Superior temporal gyrus (tissue), 1 donor: Measurements from ENCODE around the gene SP2.
A peak's percentile ranks its signal among the peaks of the same experiment; 100 is the strongest.

Experiments
- DNase-seq: peaks from one replicate; pipeline ENCODE4 v3.0.0-alpha.2; 2016; ENCODE audit errors: extremely low spot score

The SP2 gene

DNA sequence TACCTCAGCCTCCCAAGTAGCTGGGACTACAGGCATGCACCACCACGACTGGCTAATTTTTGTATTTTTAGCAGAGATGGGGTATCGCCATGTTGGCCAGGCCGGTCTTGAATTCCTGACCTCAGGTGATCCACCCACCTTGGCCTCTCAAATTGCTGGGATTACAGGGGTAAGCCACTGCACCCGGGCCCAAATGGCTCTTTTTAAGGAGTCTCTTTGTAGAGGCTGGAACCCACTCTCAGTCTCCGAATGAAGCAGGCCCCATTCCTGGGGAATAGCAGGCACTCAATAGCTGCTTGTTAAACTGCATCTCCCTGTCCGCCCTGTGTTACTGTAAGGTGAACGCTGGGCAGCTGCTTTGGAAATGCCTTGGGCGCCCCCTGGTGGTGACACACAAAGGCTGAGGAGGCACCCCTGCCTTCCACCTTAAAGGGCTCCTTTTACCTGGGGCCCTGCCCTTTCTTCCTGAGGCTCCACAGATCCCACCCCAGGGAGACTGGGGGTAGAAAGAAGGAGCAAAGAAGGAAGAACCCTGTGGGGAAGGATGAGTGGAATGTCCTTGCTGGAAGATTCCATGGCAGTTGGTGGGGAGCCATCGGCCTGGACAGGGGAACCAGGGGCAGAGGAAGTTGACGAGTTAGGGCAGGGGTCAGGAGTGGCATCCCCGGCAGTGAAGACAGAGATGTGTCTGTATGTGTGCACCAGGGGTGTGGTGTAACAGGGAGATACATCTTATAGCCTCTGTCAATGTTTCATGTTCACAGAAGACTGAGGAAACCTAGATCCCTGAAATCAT lies 6.1 kb upstream of the SP2 start:
- peak; percentile 85 for DNase-seq

DNA sequence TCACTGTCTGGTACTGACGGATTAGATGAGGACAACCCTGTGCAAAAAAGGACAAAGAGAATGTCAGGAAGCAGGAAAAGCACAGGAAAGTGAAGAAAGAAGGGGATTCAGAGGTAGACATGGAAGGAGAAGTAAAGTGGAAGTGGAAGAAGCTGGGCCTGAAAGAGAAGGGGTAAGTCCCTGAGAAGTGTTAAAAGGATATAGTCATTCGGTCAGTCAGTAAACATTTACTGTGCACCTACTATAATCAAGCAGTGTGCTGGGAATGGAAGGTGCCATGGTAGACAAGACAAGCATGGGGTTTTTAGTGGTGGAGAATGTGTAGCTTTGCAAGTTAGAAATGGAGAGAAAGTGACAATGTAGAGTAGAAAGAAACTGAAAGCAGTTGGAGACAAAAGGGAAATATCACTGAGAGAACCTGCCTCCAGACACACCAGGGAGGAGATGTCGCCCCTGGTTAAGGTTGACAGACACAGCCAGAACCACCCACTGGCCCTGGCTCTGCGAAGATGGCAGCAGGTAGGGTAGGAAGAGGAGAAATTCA lies 4.4 kb upstream of the SP2 start:
- no peak for DNase-seq

DNA sequence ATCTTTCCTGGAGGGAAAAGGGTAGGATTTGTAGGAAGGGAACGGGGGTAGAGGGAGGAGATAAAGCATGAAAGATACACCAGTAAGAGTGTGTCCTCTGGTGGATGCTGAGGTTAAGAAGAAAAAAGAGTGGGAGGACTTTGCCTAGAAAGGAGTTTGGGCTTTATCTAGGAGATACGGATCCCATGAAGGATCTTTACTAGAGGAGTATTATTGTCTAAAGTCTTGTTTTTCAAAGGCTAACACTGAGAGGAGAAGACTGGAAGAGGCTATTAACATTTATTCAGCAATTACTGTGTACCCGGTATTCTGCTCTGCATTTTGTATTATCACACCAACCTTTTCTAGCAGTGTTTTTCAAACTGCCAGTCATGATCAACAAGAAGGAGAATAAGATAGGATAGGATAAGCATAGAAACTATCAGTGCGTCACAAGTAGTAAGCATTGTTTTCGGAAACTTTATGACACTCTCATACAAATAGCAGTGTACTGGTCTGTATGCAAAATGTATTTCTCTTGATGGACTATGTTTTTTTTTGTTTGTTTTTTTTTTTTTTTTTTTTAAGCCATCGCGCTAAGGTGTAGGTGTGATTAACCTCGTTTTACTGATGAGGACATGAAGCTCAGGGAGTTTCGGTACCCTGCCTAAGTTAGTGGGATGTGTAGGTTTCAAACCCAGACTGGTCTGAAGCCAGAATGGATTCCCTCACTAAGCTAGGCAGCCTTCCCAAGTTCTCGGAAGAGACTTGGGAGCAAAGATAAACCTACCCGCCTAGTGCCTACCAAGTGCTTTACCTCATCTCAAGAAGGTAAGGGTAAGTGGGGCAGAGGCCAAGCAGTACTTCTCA lies 1.3 kb upstream of the SP2 start:
- no peak for DNase-seq

DNA sequence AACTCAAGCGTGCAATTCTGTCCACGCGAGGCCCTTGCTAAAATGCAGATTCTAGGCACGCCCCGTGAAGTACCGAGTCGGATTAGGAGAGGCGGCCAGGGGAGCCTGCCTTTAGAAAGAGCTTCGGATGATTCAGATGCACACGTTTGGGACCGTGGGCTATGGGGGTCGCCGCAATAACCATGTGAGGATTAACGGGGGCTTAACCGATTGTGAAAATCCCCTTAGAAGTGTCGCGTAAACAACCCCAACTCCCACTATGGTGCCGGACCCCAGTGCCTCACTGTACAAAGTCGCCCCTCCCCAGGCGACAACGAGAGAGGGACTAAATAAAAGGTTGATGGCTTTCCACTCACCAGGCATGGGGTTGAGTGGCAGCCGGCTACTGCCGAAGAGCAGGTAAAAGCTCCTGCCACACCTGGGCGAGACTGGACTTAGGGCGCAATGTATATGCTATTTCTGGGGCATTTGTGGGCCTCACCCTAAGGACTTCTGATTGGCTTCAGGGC lies 635 bp upstream of the SP2 start:
- no peak for DNase-seq

DNA sequence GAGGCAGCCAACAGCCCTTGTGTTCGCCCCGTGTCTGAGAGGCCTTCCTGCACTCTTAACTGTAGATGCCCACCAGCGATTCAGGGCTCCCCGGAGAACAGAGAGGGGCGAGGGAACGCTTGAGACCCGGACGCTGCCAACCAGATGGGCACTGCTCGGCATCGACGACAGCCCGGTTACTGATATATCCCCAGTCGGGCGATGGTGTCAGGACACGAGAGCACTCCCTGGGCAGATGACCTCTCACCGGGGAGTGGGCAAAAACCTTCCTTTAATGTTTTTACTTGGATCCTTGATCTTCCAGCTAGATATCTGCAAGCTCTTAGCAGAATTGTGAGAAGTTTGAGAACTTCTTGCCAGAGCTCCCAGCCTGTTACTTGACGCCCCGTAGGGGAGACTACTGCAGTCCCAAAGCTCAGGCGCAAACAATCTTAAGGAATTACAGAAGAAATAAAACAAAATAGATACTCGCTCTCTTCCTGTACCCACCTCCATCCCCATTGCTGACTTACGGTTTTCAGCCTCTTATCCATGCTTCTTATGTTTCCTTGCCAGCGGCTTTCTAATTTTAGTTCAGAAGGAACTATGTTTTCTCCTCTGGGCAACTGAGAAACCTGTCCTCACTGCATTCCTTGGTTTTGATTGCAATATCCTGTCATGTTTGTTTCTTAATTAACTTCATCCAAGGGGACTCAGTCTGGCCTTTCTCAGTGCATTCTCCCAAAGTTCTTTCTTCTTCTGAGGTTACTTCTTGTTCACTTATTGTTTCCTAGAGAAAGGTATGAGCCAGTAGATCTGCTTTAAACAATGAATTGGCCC lies 845 bp downstream of the SP2 start:
- peak; percentile 47 for DNase-seq

DNA sequence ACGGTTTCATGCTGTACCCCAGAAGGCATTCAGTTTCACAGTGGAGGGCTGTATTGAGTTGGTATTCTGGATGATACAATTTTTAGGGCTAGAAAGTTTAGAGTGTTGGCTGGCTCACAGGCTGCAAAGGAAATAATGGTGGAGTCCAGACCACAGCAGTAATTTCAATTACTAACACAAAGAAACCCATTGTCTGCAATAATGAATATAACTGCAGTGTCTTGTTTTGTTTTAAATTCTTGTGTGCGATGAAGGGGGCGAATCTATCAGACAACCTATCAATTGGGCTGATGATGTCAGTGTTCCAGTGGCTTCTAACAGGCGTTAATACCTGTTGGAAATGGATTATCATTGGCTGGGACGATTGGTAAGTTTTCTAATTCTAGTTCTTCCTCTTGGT lies 1.5 kb downstream of the SP2 start:
- peak; percentile 26 for DNase-seq

DNA sequence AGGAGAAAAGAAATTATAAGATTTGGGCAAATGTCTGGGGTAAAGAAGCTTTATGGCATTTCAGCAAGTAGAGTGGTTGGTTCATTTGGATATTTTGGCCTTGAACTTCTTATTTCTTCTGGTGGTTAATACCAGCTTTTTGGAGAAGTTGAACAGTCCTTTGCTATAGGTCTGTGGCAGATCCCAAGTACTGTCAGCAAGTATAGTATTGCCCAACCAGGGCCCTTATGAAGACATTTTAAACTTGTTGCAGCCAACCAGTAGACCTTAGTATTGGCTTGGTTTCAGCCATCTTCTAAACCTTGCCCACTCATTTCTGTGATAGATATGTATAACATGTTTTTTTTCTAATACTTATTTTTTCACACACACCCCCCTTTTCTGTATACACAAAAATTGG lies 2.2 kb downstream of the SP2 start:
- DNase-seq, result peak; percentile 2

DNA sequence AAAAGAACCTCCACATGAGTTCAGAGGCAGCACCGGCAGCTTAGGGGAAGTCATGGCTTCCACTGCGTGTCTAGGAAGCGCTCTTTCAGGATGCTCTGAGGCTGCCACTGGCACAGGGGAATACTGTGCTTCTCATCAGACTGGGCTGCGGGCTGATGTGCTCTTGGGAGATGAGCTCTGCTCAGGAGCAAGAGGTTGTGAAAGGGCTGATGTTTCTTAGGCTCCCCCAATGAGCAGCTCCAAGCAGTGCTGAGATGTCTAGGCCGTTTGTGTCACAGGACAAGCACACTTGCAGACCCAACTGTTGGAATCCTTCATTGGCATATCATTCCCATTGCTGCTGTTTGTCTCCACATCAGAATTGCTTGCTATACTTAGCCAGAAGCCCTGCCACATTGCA lies 3.6 kb downstream of the SP2 start:
- DNase-seq, result no peak

DNA sequence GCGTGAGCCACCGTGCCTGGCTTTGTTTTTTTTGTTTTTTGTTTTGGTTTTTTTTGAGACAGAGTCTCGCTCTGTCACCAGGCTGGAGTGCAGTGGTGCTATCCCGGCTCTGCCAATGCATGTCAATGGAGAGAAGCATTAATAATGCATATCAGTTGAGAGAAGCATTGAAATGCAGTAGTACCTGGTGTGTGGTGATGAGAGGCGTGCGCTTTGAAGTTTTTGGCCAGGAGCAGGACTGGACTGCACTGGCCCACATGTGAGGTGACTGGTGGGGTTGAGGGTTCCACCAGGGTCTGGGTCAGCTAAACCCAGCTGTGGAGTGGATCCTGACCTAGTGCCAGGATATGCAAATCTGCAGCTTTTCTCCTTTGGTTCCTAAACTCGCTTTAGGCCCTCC lies 5.4 kb downstream of the SP2 start:
- no peak for DNase-seq

DNA sequence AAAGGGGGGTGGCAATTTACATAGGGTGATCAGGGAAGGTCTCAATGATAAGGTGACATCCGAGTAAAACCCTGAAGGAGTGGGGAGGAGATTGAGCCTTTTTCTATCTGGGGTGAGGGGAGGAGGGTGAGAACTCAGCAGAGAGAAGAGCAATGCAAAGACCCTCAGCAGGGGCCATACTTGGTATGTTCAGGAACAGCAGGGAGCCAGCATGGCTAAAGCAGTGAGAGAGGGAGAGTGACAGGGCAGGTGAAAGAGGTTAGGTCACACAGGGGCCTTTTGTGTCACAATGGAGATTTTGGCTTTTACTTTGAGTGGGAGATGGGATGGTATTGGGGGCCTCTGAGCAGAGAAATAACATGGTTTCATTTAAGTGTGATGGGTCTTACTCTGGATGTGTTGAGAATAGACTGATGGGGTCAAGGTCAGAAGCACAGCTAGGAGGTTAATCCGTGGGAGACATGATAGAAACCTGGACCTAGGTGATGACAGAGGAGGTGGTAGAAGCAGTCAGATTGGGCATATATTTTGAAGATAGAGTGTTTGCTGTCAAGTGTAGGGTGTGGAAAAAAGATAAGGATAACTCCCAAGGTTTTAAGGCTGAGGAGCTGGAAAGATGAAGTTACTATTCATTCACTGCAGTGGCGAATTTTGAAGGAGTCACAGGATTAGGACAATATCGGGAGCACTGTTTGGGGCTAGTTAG lies 6.2 kb downstream of the SP2 start:
- no peak for DNase-seq

DNA sequence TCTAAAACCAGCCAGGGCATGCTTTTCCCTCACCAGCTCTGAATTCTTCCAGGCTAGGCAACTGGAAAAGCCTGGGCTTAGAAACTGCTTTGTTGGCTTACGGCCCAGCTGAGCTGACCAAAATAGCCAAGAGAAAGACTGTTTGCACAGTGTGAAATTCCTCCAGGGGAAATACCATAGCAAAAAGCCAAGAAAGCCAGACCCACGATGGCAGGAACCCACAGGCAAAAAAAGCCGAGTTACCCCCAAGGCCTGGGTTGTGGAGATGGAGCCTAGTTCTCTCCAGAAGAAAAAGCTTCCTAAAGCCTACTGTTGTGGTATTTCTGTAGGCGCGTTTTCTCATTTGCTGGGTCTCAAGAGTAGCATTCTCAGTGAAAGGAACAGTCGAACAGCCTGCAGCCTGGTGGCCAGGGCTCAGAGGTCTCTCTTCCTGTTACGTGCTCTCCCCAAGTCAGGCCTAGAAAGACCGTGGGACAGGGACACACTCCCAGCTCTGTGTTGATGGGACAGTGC lies 9.2 kb downstream of the SP2 start:
- DNase-seq, result peak; percentile 90

DNA sequence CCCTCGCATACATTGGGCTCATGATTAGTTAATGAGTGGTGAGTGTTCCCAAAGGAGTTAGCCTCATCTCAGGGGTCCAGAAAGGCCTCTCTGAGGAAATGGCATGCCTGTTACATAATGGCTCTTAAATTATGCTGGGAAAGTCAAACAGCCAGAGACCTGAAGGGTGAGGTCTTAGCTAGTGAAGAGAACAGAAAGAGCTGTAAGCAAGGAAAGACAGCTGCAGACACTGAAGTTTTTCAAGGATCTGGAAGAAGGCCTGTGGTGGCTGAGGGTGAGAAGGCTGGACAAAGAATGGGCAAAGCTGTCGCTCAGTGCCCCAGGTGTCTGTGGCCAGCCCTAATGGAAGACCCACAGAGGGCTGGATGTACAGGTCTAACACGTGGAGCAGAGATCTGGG lies 10.4 kb downstream of the SP2 start:
- no peak for DNase-seq

DNA sequence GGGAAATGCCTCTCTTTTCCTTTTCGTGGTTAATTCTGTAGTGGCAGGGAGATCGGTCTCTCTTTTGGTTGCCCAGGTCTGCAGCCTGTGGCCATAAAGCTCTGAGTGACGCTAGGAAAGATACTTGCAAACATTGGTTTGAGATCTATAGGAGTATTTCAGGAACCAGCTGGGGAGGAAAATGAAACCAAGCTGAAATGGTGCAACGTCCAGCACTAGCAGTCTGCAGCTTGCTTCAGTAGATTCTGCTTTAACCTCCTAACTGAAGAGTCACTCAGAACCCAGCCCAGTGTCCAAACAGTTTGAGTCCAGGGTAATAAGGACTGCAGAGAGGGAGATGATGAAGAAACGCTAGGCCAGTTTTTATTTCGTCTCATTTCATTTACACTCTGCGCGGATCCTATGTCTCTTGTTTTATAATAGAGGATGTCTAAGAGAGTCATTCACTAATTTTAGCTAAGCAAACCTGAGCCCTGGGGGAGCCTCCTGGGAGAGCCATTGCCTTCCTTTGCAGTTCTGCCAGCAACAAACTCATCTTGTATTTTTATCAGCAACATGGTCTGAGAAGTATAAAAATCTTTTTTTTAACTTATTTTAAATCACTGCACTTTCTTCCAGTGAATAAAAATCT lies 12.0 kb downstream of the SP2 start:
- peak; percentile 48 for DNase-seq

DNA sequence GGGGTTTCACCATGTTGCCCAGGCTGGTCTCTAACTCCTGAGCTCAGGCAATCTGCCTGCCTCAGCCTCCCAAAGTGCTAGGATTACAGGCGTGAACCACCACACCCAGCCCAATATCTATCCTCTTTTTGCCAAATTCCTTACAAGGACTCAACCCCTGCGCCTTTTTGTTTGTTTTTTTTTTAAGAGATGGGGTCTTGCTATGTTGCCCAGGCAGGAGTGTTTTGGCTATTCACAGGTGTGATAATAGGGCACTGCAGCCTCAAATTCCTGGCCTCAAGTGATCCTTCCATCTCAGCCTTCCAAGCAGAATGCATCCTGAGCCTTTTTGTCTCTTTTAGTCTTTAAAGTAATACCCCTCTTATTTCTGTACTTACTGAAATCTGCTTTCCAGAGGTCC lies 17.0 kb downstream of the SP2 start:
- no peak for DNase-seq

DNA sequence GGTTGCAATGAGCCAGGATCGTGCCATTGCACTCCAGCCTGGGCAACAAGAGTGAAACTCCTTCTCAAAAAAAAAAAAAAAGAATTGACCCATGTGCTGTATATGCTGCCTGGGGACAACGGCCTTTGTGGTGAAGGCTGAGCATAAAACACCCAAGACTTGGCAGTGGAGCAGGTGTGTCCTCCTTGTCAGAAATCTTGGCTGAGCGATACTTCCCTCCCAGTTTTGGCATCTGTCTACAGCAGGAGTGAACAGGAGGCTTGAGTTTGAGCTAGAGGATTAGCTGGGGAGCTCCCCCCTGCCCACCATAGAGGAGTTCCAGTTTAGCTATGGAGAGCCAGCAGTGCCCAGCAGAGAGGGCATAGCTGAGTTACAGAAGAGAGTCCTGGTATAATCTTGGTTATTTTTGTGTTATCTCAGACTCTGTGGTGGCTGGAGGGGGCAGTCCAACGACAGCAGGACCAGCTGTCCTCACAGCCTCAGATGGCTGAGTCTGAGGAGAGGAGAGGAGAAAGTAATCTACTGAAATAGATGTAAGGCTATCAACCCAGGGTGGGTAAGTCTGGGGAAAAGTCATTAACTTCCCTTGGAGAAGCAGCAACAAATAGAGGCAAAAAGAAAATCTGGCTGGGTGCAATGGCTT lies 18.4 kb downstream of the SP2 start:
- DNase-seq, result no peak

DNA sequence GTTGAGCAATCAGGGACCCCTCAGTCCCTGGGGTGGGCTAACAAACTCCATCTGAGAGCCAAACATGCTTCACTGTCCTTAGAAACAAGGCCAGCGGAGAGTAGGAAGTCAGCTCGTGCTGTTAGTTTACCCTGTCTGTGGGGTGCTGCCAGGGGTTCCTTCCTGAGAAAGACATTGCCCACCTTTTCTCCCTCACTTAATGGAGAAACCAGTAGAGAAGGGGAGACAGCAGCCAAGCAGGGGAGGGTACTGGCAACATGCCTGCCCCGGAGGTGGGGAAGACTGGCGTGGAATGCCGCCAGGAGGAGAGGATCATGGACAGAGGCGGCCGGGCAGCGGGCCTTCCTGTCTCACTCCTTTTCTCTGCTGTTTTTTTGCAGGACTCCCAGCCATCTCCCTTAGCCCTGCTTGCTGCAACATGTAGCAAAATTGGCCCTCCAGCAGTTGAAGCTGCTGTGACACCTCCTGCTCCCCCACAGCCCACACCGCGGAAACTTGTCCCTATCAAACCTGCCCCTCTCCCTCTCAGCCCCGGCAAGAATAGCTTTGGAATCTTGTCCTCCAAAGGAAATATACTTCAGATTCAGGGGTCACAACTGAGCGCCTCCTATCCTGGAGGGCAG lies 19.9 kb downstream of the SP2 start:
- no peak for DNase-seq

DNA sequence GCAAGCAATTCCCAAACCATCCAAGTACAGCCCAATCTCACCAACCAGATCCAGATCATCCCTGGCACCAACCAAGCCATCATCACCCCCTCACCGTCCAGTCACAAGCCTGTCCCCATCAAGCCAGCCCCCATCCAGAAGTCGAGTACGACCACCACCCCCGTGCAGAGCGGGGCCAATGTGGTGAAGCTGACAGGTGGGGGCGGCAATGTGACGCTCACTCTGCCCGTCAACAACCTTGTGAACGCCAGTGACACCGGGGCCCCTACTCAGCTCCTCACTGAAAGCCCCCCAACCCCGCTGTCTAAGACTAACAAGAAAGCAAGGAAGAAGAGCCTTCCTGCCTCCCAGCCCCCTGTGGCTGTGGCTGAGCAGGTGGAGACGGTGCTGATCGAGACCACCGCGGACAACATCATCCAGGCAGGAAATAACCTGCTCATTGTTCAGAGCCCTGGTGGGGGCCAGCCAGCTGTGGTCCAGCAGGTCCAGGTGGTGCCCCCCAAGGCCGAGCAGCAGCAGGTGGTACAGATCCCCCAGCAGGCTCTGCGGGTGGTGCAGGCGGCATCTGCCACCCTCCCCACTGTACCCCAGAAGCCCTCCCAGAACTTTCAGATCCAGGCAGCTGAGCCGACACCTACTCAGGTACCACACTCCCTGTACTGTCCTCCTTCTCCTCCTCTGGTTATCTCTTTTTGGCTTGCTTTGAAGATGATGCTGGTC lies 20.6 kb downstream of the SP2 start:
- DNase-seq, result no peak

DNA sequence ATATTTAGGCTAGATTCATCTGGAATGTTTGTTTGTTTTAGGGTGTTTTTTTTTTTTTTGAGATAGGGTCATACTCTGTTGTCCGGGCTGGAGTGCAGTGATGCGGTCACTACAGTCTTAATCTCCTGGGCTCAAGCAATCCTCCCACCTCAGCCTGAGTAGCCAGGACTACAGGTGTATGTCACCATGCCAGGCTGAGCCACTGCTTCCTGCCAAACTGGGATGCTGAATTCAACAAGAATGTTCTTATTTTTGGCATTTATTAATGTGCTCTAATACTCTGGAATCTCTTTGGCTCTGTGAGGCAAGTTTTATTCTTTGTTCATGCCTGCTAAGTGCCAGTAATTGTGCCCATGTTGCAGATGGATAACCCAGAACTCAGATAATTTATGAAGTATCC lies 21.5 kb downstream of the SP2 start:
- DNase-seq, result no peak

DNA sequence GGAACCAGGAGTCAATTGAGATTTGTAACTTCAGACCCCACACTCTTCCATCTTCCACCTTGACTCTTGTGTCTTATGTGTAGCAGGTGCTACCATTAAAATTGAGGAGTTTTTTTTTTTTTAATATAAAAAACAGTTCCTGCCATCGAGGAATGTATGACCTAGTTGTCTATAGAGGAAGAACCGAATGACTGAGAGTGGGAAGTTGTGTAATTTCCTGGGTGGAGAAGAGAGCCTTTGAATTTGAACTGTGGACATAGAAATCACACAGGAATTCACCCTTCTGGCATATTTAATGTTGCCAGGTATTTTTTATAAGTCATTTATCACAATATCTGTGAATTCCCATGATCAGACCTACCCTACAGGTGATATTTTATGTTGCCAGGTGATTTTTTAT lies 22.0 kb downstream of the SP2 start:
- DNase-seq, result no peak
